Type B pancreatic cell (in vitro differentiated cells): Measurements from ENCODE around the gene RCSD1. TPM values are rescaled to one million over a fixed set of nuclear protein-coding genes. Genes with fewer than 3 reads are reported as not detected.

ENCODE experiments used
- DNase-seq: peaks from one replicate; pipeline ENCODE4 v3.0.0; 2021; ENCODE audit warnings: mixed read lengths; ENCODE audit not compliant: unreplicated experiment; ENCODE audit errors: extremely low spot score
- H3K27ac Mint-ChIP-seq: 2 replicates; pipeline ENCODE4 v1.8.0; 2021; ENCODE audit warnings: mild to moderate bottlenecking, mixed read lengths
- H3K27me3 Mint-ChIP-seq: 2 replicates; pipeline ENCODE4 v1.8.0; 2021; ENCODE audit warnings: mixed read lengths
- H3K36me3 Mint-ChIP-seq: 2 replicates; pipeline ENCODE4 v1.8.0; 2021; ENCODE audit warnings: mixed read lengths
- H3K4me1 Mint-ChIP-seq: one replicate; pipeline ENCODE4 v1.8.0; 2021; ENCODE audit warnings: mixed read lengths; ENCODE audit not compliant: unreplicated experiment
- H3K4me3 Mint-ChIP-seq: 2 replicates; pipeline ENCODE4 v1.8.0; 2021; ENCODE audit warnings: mild to moderate bottlenecking, mixed read lengths
- H3K9me3 Mint-ChIP-seq: 2 replicates; pipeline ENCODE4 v1.8.0; 2021; ENCODE audit warnings: mixed read lengths
- CTCF ChIP-seq: fragments of 200-600 bp; sonication (generic); conservative IDR thresholded peaks from 2 replicates; pipeline ENCODE4 v1.5.0; 2021; ENCODE audit warnings: antibody characterized with exemption, mild to moderate bottlenecking
- total RNA-seq: library from RNA; stranded (reverse); gene quantifications from 2 replicates; pipeline ENCODE4 v1.2.1, GENCODE V29; 2021; ENCODE audit warnings: low replicate concordance

Gene RCSD1
- total RNA-seq, 1 donor from 2014 or later: 0.75 TPM

GRCh38 chr1:167658574-167659328 is 28.7 kb downstream of the RCSD1 start:
- no peak overlapping the region for H3K27ac Mint-ChIP-seq
- H3K4me1 Mint-ChIP-seq: peaks cover 10% of the 10 kb centered on the region
- no peak for TF ChIP-seq CTCF

GRCh38 chr1:167659450-167659849 is 29.4 kb downstream of the RCSD1 start:
- Mint-ChIP-seq H3K27ac (no peak overlapping the region), H3K27me3 (no peaks in the 10 kb centered on the region), H3K9me3 (no peaks in the 10 kb centered on the region), H3K4me1 (peaks cover 10% of the 10 kb centered on the region), H3K4me3 (no peak overlapping the region), H3K36me3 (no peaks in the 10 kb centered on the region)
- no peak for TF ChIP-seq CTCF
- DNase-seq: no peak

More at GRCh38 chr1:167658574-167659328, 28.7 kb downstream of the RCSD1 start:
- Mint-ChIP-seq H3K27me3 (peaks cover 4% of the 10 kb centered on the region), H3K9me3 (no peaks in the 10 kb centered on the region), H3K36me3 (no peaks in the 10 kb centered on the region), H3K4me3 (no peak overlapping the region)
- DNase-seq: no peak

- H3K27me3 Mint-ChIP-seq: no peaks in the 10 kb centered on the region
- H3K4me1 Mint-ChIP-seq: peaks cover 10% of the 10 kb centered on the region
- no peaks in the 10 kb centered on the region for H3K9me3 Mint-ChIP-seq
- H3K27ac Mint-ChIP-seq: no peak overlapping the region
- no peak for DNase-seq
- no peaks in the 10 kb centered on the region for H3K36me3 Mint-ChIP-seq
- TF ChIP-seq CTCF: no peak
- H3K4me3 Mint-ChIP-seq: no peak overlapping the region
These were observed 29.8 kb downstream of the RCSD1 start for GRCh38 chr1:167659881-167660280.

- no peak for DNase-seq
- Mint-ChIP-seq H3K4me1 (peaks cover 10% of the 10 kb centered on the region), H3K4me3 (no peak overlapping the region), H3K9me3 (no peaks in the 10 kb centered on the region), H3K27ac (no peak overlapping the region), H3K36me3 (no peaks in the 10 kb centered on the region), H3K27me3 (no peaks in the 10 kb centered on the region)
- TF ChIP-seq CTCF: no peak
These were observed 31.7 kb downstream of the RCSD1 start for GRCh38 chr1:167661527-167662426.

- no peaks in the 10 kb centered on the region for H3K27me3 Mint-ChIP-seq
- peaks cover 10% of the 10 kb centered on the region for H3K4me1 Mint-ChIP-seq
- no peak overlapping the region for H3K27ac Mint-ChIP-seq
- H3K36me3 Mint-ChIP-seq: no peaks in the 10 kb centered on the region
- TF ChIP-seq CTCF: no peak
- H3K9me3 Mint-ChIP-seq: no peaks in the 10 kb centered on the region
- DNase-seq: no peak
- no peak overlapping the region for H3K4me3 Mint-ChIP-seq
These were observed 33.2 kb downstream of the RCSD1 start for GRCh38 chr1:167663002-167663772.
